T-cell (primary cell): ENCODE data around the gene C7orf57. TPM values are rescaled to one million over a fixed set of nuclear protein-coding genes. Genes with fewer than 3 reads are reported as not detected.
"Not testable (repeated sequence)": the region's sequence is repeated elsewhere in the genome, so short reads cannot be mapped to it uniquely, and the experiment has no call there.

Experiments used
- ATAC-seq, 4 experiments: fragments of 200-7000 bp in 3 of 4; fragments of 150-1000 bp in 1 of 4; cut with Tn5 transposase; replicated peaks in 1 of 4; 1 replicate in 3 of 4; 2 replicates in 1 of 4; pipeline ENCODE4 v1.10.0; 2021; ENCODE audit warnings: moderate library complexity in 3 of 4, mild to moderate bottlenecking in 2 of 4, moderate number of reproducible peaks in 1 of 4
- CTCF ChIA-PET, 2 donors: fragments of 300-600 bp; sonication (Branson Sonifier 250); formaldehyde crosslinking; loops; one replicate each; lab custom pipeline; 2022; ENCODE audit warnings: antibody characterized with exemption in 2 of 2; lab: Charles Lee
- POLR2A ChIA-PET, 2 donors: fragments of 300-600 bp; sonication (Branson Sonifier 250); formaldehyde crosslinking; loops; one replicate each; lab custom pipeline; 2022; ENCODE audit warnings: antibody characterized with exemption in 2 of 2; lab: Charles Lee
- DNase-seq, 35 experiments: peaks; one replicate each; pipeline versions ENCODE4 v3.0.0 to v3.0.0-alpha.2; 2013 to 2023
- H3K27ac ChIP-seq: one replicate; pipeline ENCODE4 v1.5.1; 2013; ENCODE audit warnings: low read length
- H3K27me3 ChIP-seq, 2 experiments: replicated peaks in 1 of 2; 1 replicate in 1 of 2; 2 replicates in 1 of 2; pipeline versions ENCODE4 v1.6.1 to v1.7.0; 2013; ENCODE audit warnings: low read length in 1 of 2, mixed read lengths in 1 of 2; ENCODE audit not compliant: control insufficient read depth in 2 of 2, insufficient read depth in 2 of 2; ENCODE audit errors: extremely low read depth in 1 of 2
- H3K36me3 ChIP-seq, 2 donors: 1 replicate in 1 of 2; 2 replicates in 1 of 2; pipeline versions ENCODE4 v1.6.1 to v1.7.0; 2013; ENCODE audit warnings: low read length in 1 of 2; ENCODE audit not compliant: control insufficient read depth in 2 of 2, insufficient read depth in 1 of 2; ENCODE audit errors: extremely low read depth in 1 of 2
- H3K4me1 ChIP-seq, 2 experiments: 1 replicate in 1 of 2; 2 replicates in 1 of 2; pipeline versions ENCODE4 v1.6.1 to v1.7.0; 2013; ENCODE audit warnings: low read length in 2 of 2, mixed read lengths in 1 of 2; ENCODE audit not compliant: insufficient read depth in 2 of 2, control insufficient read depth in 1 of 2; ENCODE audit errors: extremely low read depth in 1 of 2
- H3K4me3 ChIP-seq, 2 donors: 1 replicate in 1 of 2; 2 replicates in 1 of 2; pipeline versions ENCODE4 v1.5.1 to v1.7.0; 2013; ENCODE audit warnings: mild to moderate bottlenecking in 2 of 2, low read length in 1 of 2, moderate library complexity in 1 of 2; ENCODE audit not compliant: control insufficient read depth in 1 of 2; ENCODE audit errors: extremely low read depth in 1 of 2
- H3K9me3 ChIP-seq: 2 replicates; pipeline ENCODE4 v1.7.0; 2013
- H3K27ac Mint-ChIP-seq, 2 donors: one replicate each; pipeline ENCODE4 v1.8.0; 2020 to 2021; ENCODE audit warnings: mild to moderate bottlenecking in 2 of 2, mixed read lengths in 2 of 2
- H3K27me3 Mint-ChIP-seq, 2 donors: one replicate each; pipeline ENCODE4 v1.8.0; 2021 to 2022; ENCODE audit warnings: mixed read lengths in 2 of 2
- H3K36me3 Mint-ChIP-seq: one replicate; pipeline ENCODE4 v1.8.0; 2021; ENCODE audit warnings: mixed read lengths
- H3K4me1 Mint-ChIP-seq, 3 donors: one replicate each; pipeline ENCODE4 v1.8.0; 2020 to 2022; ENCODE audit warnings: mixed read lengths in 3 of 3, mild to moderate bottlenecking in 1 of 3
- H3K4me3 Mint-ChIP-seq, 3 donors: one replicate each; pipeline ENCODE4 v1.8.0; 2020 to 2022; ENCODE audit warnings: mild to moderate bottlenecking in 3 of 3, mixed read lengths in 3 of 3, moderate library complexity in 3 of 3
- H3K9me3 Mint-ChIP-seq, 3 donors: one replicate each; pipeline ENCODE4 v1.8.0; 2020 to 2022; ENCODE audit warnings: mixed read lengths in 3 of 3
- whole genome bisulfite sequencing: methylation state at CpG from one replicate; pipeline ENCODE4 v1.1.5; 2013; ENCODE audit warnings: missing lambda C conversion rate; ENCODE audit not compliant: insufficient coverage; 5-methylcytosine and 5-hydroxymethylcytosine counted together
- total RNA-seq, 35 experiments: library from RNA in 6 of 35; stranded (reverse) in 6 of 35; fragments of 120-200 nt in 1 of 35; gene quantifications; one replicate each; pipeline versions ENCODE4 v1.2.1 to v1.2.4 and lab custom pipeline; 2013 to 2026

C7orf57 gene
- total RNA-seq, 5 donors from 2014 or later (not counting 1 experiment from before 2014, with no cell fraction given): 0.18 to 2.0 (median 0.44) TPM

DNA sequence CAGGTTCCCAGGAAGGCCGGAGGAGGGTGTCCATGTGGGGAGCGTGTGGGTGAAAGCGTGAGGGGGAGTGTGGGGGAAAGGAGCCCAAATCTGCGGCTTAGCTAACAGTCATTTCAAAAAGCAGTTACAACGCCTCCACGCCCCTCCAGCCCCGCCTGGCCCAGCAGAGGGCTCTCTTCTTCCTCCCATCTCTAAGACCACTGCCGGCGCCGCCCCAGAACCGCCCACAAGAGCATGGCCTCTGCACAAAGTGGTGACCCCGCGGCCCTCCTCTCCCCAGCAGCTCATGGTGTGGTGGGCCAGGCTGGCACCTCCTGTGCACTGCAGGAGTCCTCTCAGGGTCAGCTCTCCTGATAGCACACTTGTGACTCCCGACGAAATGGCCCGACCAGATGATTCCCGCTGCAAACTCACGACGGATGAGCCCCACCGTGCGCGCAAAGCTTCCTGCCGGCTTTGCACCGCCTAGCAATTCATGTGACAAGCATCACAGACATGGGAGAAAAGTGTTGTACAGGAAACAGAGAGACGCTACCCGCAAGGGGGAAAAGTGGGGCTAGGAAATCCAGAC is 43.5 kb upstream of the C7orf57 start:
- 1% methylated on average over 20 of the region's 26 CpGs for WGBS
- H3K4me1 Mint-ChIP-seq: peaks cover 20 to 21% (median 20%) of the 10 kb centered on the region in 3 donors
- Histone ChIP-seq H3K27ac (peak overlapping the region; percentile 45), H3K4me1 (peaks cover 9 to 17% of the 10 kb centered on the region in 2 experiments), H3K36me3 (no peaks in the 10 kb centered on the region), H3K27me3 (no peaks in the 10 kb centered on the region), H3K4me3 (peak overlapping the region; percentile 54 to 69), H3K9me3 (no peaks in the 10 kb centered on the region)
- H3K27me3 Mint-ChIP-seq: no peaks in the 10 kb centered on the region
- ChIA-PET CTCF (interaction anchor here (0.5 to 4.5 kb wide), 14 partner anchors 20 to 1176 kb away, joined by 3 to 42 read pairs (median 3); no protein-coding TSS in a partner anchor), POLR2A (interaction anchor here (0.6 to 0.8 kb wide), 2 partner anchors 65 to 119 kb away, joined by 3 to 4 read pairs; no protein-coding TSS in a partner anchor)
- H3K36me3 Mint-ChIP-seq: no peaks in the 10 kb centered on the region
- peak; percentile 65 to 90 (median 80) for DNase-seq
- H3K9me3 Mint-ChIP-seq: peaks cover 0 to 4% (median 0%) of the 10 kb centered on the region in 3 donors
- H3K4me3 Mint-ChIP-seq: peak overlapping the region; percentile 86 to 91 (median 87)
- H3K27ac Mint-ChIP-seq: peak overlapping the region; percentile 95 to 97
- peak; percentile 95 to 98 (median 98) for ATAC-seq

DNA sequence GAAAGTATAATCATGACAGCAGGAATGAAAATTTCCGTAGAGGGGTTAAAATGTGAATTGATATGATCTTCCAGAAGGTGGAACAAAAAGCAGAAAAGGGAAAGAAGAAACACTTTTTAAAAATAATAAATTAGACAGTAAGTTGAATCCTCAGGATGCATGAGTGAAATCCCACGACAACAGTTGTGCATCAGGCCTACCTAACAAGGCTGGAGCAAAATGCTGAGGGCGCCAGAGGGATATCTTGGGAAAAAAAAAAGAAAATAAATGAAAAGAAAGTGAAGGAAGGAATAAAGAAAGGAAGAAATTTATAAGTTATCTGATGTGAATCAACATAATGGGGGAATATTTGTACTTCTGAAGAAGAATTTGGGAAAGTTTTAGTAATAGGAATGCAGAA is 42.9 kb upstream of the C7orf57 start:
- Mint-ChIP-seq H3K9me3 (peaks cover 0 to 4% (median 0%) of the 10 kb centered on the region in 3 donors), H3K4me1 (peaks cover 20 to 21% (median 20%) of the 10 kb centered on the region in 3 donors), H3K27ac (peak overlapping the region; percentile 95 to 97), H3K4me3 (peak overlapping the region; percentile 86 to 91 (median 87)), H3K27me3 (no peaks in the 10 kb centered on the region), H3K36me3 (no peaks in the 10 kb centered on the region)
- peak overlapping the region; percentile 45 for H3K27ac ChIP-seq
- ChIA-PET CTCF (interaction anchor here (0.9 to 4.5 kb wide), 5 partner anchors 92 to 118 kb away, joined by 3 to 42 read pairs (median 6); no protein-coding TSS in a partner anchor), POLR2A (no interaction called here)
- no peak for ATAC-seq
- H3K27me3 ChIP-seq: no peaks in the 10 kb centered on the region
- H3K4me3 ChIP-seq: no peak overlapping the region
- peaks cover 9 to 17% of the 10 kb centered on the region in 2 experiments for H3K4me1 ChIP-seq
- peak in 1 of 35 experiments; percentile 14 for DNase-seq
- no peaks in the 10 kb centered on the region for H3K9me3 ChIP-seq
- no peaks in the 10 kb centered on the region for H3K36me3 ChIP-seq
- no CpG with 5 or more reads among the region's 3 CpGs for WGBS

DNA sequence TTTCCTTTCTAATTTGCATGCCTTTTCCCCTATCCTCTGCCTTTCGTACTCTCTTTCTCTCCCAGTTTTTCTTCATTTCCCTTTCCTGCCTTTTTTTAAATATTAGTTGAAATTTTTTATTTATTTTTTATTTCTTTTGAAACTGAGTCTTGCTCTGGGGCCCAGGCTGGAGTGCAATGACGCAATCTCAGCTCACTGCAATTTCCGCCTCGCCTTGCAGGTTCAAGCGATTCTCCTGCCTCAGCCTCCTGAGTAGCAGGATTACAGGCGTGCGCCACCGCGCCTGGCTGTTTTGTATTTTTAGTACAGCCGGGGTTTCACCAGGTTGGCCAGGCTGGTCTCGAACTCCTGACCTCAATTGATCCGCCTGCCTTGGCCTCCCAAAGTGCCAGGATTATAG is 35.9 kb upstream of the C7orf57 start:
- ATAC-seq (no peak), DNase-seq (no peak)
- POLR2A ChIA-PET: no interaction called here
- peaks cover 0 to 4% (median 0%) of the 10 kb centered on the region in 3 donors for H3K9me3 Mint-ChIP-seq
- H3K4me1 Mint-ChIP-seq: no peaks in the 10 kb centered on the region
- H3K27ac ChIP-seq: no peak overlapping the region
- H3K4me3 ChIP-seq: no peak overlapping the region
- H3K4me3 Mint-ChIP-seq: no peak overlapping the region
- no peaks in the 10 kb centered on the region for H3K36me3 Mint-ChIP-seq
- H3K27me3 Mint-ChIP-seq: no peaks in the 10 kb centered on the region
- H3K4me1 ChIP-seq: no peaks in the 10 kb centered on the region
- CTCF ChIA-PET: no interaction called here
- no peaks in the 10 kb centered on the region for H3K36me3 ChIP-seq
- WGBS: 97% methylated on average over 11 of the region's 12 CpGs
- no peaks in the 10 kb centered on the region for H3K9me3 ChIP-seq
- H3K27me3 ChIP-seq: no peaks in the 10 kb centered on the region
- no peak overlapping the region for H3K27ac Mint-ChIP-seq

DNA sequence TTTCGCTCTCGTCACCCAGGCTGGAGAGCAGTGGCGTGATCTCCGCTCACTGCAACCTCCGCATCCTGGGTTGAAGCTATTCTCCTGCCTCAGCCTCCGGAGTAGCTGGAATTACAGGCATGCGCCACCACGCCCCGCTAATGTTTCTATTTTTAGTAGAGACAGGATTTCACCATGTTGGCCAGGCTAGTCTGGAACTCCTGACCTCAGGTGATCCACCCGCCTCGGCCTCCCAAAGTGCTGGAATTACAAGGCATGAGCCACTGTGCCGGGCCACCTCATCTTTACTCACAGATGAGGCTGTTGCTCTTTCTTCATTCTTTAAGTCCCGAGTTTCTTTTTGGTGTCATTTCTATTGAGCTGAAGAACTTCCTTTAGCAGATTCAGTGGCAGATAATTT is 35.2 kb upstream of the C7orf57 start:
- not testable (repeated sequence) for H3K27ac Mint-ChIP-seq, H3K4me3 ChIP-seq, H3K27ac ChIP-seq, H3K27me3 ChIP-seq, ATAC-seq, H3K4me1 Mint-ChIP-seq, H3K9me3 ChIP-seq, H3K36me3 Mint-ChIP-seq, H3K4me3 Mint-ChIP-seq, H3K36me3 ChIP-seq, H3K27me3 Mint-ChIP-seq, H3K4me1 ChIP-seq, H3K9me3 Mint-ChIP-seq, DNase-seq
- CTCF ChIA-PET: interaction anchor here in 1 of 2 donors (0.6 kb wide), 2 partner anchors 67 to 96 kb away, joined by 3 read pairs; no protein-coding TSS in a partner anchor
- 98% methylated on average over 6 of the region's 13 CpGs for WGBS
- POLR2A ChIA-PET: interaction anchor here in 1 of 2 donors (0.6 kb wide), 1 partner anchor 10 kb away, joined by 4 read pairs; no protein-coding TSS in a partner anchor

DNA sequence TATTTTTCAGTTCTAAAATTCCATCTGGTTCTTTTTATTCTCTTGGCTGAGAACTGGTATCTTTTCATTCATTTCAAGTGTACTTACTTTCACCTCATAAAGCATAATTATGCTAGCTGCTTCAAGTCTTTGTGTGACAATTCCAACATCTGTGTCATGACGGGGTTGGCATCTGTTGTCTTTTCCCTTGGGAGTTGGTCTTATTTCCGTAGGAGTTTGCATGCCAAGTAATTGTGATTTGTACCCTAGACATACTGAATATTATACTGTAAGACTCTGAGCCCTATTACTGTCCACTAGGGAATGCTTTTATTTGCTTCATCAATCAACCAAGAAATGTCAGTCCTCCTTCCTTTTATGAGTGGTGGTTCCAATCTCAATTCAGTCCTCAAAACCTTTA is 31.3 kb upstream of the C7orf57 start:
- ATAC-seq (no peak), DNase-seq (no peak)
- Histone ChIP-seq H3K27ac (no peak overlapping the region), H3K36me3 (no peaks in the 10 kb centered on the region), H3K9me3 (no peaks in the 10 kb centered on the region), H3K4me3 (no peak overlapping the region), H3K27me3 (peaks cover 0 to 4% of the 10 kb centered on the region in 2 experiments), H3K4me1 (no peaks in the 10 kb centered on the region)
- ChIA-PET CTCF (interaction anchor here in 1 of 2 donors (0.6 kb wide), 1 partner anchor 69 kb away, joined by 3 read pairs; no protein-coding TSS in a partner anchor), POLR2A (no interaction called here)
- H3K9me3 Mint-ChIP-seq: no peaks in the 10 kb centered on the region
- H3K27ac Mint-ChIP-seq: no peak overlapping the region
- H3K4me1 Mint-ChIP-seq: no peaks in the 10 kb centered on the region
- H3K4me3 Mint-ChIP-seq: no peak overlapping the region
- H3K36me3 Mint-ChIP-seq: no peaks in the 10 kb centered on the region
- H3K27me3 Mint-ChIP-seq: peaks cover 11 to 12% of the 10 kb centered on the region in 2 donors
- no CpG with 5 or more reads among the region's 2 CpGs for WGBS

DNA sequence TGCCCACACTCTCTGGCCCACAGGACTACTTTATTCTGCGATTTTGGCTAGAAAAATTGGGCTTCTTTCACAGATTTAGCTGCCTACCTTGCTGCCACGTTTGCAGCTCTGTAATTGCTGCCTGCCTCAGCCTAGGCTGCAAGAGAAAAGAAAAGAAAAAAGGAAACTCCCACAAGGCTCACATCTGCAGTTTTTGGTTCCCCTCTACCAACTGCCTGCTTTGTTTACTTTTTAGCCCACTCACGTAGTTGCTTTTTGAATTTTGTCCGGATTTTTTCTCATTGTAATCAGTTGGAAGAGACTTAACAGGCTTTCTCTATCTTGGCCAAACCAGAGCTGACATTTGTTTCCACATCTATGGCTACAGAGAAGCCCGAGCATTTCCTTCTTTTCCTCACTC is 30.7 kb upstream of the C7orf57 start:
- Mint-ChIP-seq H3K36me3 (no peaks in the 10 kb centered on the region), H3K27me3 (peaks cover 14 to 15% of the 10 kb centered on the region in 2 donors), H3K9me3 (no peaks in the 10 kb centered on the region), H3K27ac (no peak overlapping the region), H3K4me1 (no peaks in the 10 kb centered on the region), H3K4me3 (no peak overlapping the region)
- H3K4me3 ChIP-seq: no peak overlapping the region
- DNase-seq: no peak
- H3K27me3 ChIP-seq: peaks cover 0 to 4% of the 10 kb centered on the region in 2 experiments
- H3K36me3 ChIP-seq: no peaks in the 10 kb centered on the region
- no peak overlapping the region for H3K27ac ChIP-seq
- no peaks in the 10 kb centered on the region for H3K4me1 ChIP-seq
- no peak for ATAC-seq
- ChIA-PET CTCF (interaction anchor here in 1 of 2 donors (0.6 to 1.0 kb wide), 3 partner anchors 69 to 1736 kb away, joined by 3 to 4 read pairs (median 3); no protein-coding TSS in a partner anchor), POLR2A (no interaction called here)
- WGBS: 46% methylated on average over 2 of the region's 5 CpGs
- H3K9me3 ChIP-seq: no peaks in the 10 kb centered on the region
